H9 (cell line): Measurements from ENCODE around the gene EPN3. TPM values are rescaled to one million over a fixed set of nuclear protein-coding genes. Genes with fewer than 3 reads are reported as not detected.

Experiments used
- DNase-seq: peaks from one replicate; pipeline ENCODE4 v3.0.0-alpha.2; 2017
- H2AFZ ChIP-seq: one replicate; pipeline ENCODE4 v1.6.1; 2013; ENCODE audit warnings: mild to moderate bottlenecking, low read length, control low read depth, moderate library complexity
- H2AK5ac ChIP-seq: 2 replicates; pipeline ENCODE4 v1.6.1; 2013; ENCODE audit warnings: low read length, control low read depth, mixed read lengths; ENCODE audit not compliant: insufficient read length
- H2BK120ac ChIP-seq: one replicate; pipeline ENCODE4 v1.6.1; 2013; ENCODE audit warnings: low read depth, mild to moderate bottlenecking, low read length, control low read depth, inconsistent platforms; ENCODE audit not compliant: poor library complexity, severe bottlenecking
- H2BK12ac ChIP-seq: 2 replicates; pipeline ENCODE4 v1.6.1; 2013; ENCODE audit warnings: low read length, control low read depth, mixed read lengths, low read depth; ENCODE audit not compliant: insufficient read length
- H2BK15ac ChIP-seq: 2 replicates; pipeline ENCODE4 v1.6.1; 2013; ENCODE audit warnings: low read depth, low read length, control low read depth
- H2BK20ac ChIP-seq: one replicate; pipeline ENCODE4 v1.6.1; 2013; ENCODE audit warnings: low read depth, mild to moderate bottlenecking, low read length, control low read depth, inconsistent platforms; ENCODE audit not compliant: poor library complexity, severe bottlenecking
- H2BK5ac ChIP-seq: 2 replicates; pipeline ENCODE4 v1.6.1; 2013; ENCODE audit warnings: low read length, control low read depth, mixed read lengths; ENCODE audit not compliant: insufficient read length
- H3K14ac ChIP-seq: 2 replicates; pipeline ENCODE4 v1.6.1; 2013; ENCODE audit warnings: low read length, control low read depth; ENCODE audit not compliant: insufficient read depth
- H3K18ac ChIP-seq: 2 replicates; pipeline ENCODE4 v1.6.1; 2013; ENCODE audit warnings: low read depth, mild to moderate bottlenecking, mixed read lengths, low read length, control low read depth; ENCODE audit not compliant: insufficient read length
- H3K23ac ChIP-seq: 2 replicates; pipeline ENCODE4 v1.6.1; 2013; ENCODE audit warnings: low read length, control low read depth, mixed read lengths, low read depth; ENCODE audit not compliant: insufficient read length
- H3K23me2 ChIP-seq: 2 replicates; pipeline ENCODE4 v1.6.1; 2013; ENCODE audit warnings: low read depth, mild to moderate bottlenecking, mixed read lengths, low read length, control low read depth; ENCODE audit not compliant: insufficient read length, poor library complexity, severe bottlenecking
- H3K27ac ChIP-seq: 2 replicates; pipeline ENCODE4 v1.5.1; 2013; ENCODE audit warnings: low read length, control low read depth, mixed read lengths, low read depth; ENCODE audit not compliant: insufficient read length
- H3K27me3 ChIP-seq: 2 replicates; pipeline ENCODE4 v1.6.1; 2013; ENCODE audit warnings: low read length, control low read depth, inconsistent platforms; ENCODE audit not compliant: insufficient read depth
- H3K4ac ChIP-seq: 2 replicates; pipeline ENCODE4 v1.6.1; 2013; ENCODE audit warnings: low read depth, mild to moderate bottlenecking, control low read depth, inconsistent platforms, low read length, moderate library complexity
- H3K4me1 ChIP-seq: 2 replicates; pipeline ENCODE4 v1.6.1; 2013; ENCODE audit warnings: low read length, control low read depth, inconsistent platforms; ENCODE audit not compliant: insufficient read depth
- H3K4me2 ChIP-seq: 2 replicates; pipeline ENCODE4 v1.6.1; 2013; ENCODE audit warnings: low read length, control low read depth, mixed read lengths; ENCODE audit not compliant: insufficient read length, insufficient read depth
- H3K56ac ChIP-seq: 2 replicates; pipeline ENCODE4 v1.6.1; 2013; ENCODE audit warnings: low read depth, mild to moderate bottlenecking, mixed read lengths, low read length, control low read depth; ENCODE audit not compliant: insufficient read length
- H3K79me1 ChIP-seq: 2 replicates; pipeline ENCODE4 v1.6.1; 2013; ENCODE audit warnings: low read depth, mild to moderate bottlenecking, moderate library complexity, low read length, control low read depth, inconsistent platforms; ENCODE audit not compliant: insufficient read depth, poor library complexity, severe bottlenecking
- H3K79me2 ChIP-seq: 2 replicates; pipeline ENCODE4 v1.6.1; 2013; ENCODE audit warnings: low read length, control low read depth, inconsistent platforms; ENCODE audit not compliant: insufficient read depth
- H3K9ac ChIP-seq: 2 replicates; pipeline ENCODE4 v1.6.1; 2013; ENCODE audit warnings: low read length, control low read depth, mixed read lengths; ENCODE audit not compliant: insufficient read length; ENCODE audit errors: extremely low read depth
- H3K9me3 ChIP-seq: one replicate; pipeline ENCODE4 v1.6.1; 2013; ENCODE audit warnings: low read depth, low read length, inconsistent platforms; ENCODE audit not compliant: control insufficient read depth
- H3T11ph ChIP-seq: one replicate; pipeline ENCODE4 v1.6.1; 2013; ENCODE audit warnings: mild to moderate bottlenecking, low read length, control low read depth, inconsistent platforms
- H4K20me1 ChIP-seq: one replicate; pipeline ENCODE4 v1.6.1; 2013; ENCODE audit not compliant: control insufficient read depth, insufficient read length, insufficient read depth
- H4K5ac ChIP-seq: 2 replicates; pipeline ENCODE4 v1.6.1; 2013; ENCODE audit warnings: low read depth, mild to moderate bottlenecking, mixed read lengths, low read length, control low read depth; ENCODE audit not compliant: insufficient read length
- H4K8ac ChIP-seq: replicated peaks from 2 replicates; pipeline ENCODE4 v1.6.1; 2013; ENCODE audit warnings: low read length, control low read depth, mixed read lengths, low read depth; ENCODE audit not compliant: insufficient read length
- H4K91ac ChIP-seq: 2 replicates; pipeline ENCODE4 v1.6.1; 2013; ENCODE audit warnings: low read depth, mild to moderate bottlenecking, moderate library complexity, mixed read lengths, low read length, control low read depth; ENCODE audit not compliant: insufficient read length
- H3K27ac Mint-ChIP-seq, 3 experiments: 2 replicates in 2 of 3; 3 replicates in 1 of 3; pipeline ENCODE4 v1.8.0; 2020 to 2021; ENCODE audit warnings: mixed read lengths in 3 of 3, mild to moderate bottlenecking in 1 of 3, moderate library complexity in 1 of 3
- H3K27me3 Mint-ChIP-seq: 2 replicates; pipeline ENCODE4 v1.8.0; 2021; ENCODE audit warnings: low read depth, mild to moderate bottlenecking, moderate library complexity, mixed read lengths
- H3K36me3 Mint-ChIP-seq, 3 experiments: 2 replicates in 2 of 3; 3 replicates in 1 of 3; pipeline ENCODE4 v1.8.0; 2020 to 2021; ENCODE audit warnings: low read depth in 3 of 3, mixed read lengths in 3 of 3; ENCODE audit not compliant: insufficient read depth in 1 of 3
- H3K4me1 Mint-ChIP-seq, 2 experiments: 2 replicates each; pipeline ENCODE4 v1.8.0; 2020; ENCODE audit warnings: mixed read lengths in 2 of 2
- H3K4me3 Mint-ChIP-seq, 2 experiments: 2 replicates in 1 of 2; 3 replicates in 1 of 2; pipeline ENCODE4 v1.8.0; 2020 to 2021; ENCODE audit warnings: mild to moderate bottlenecking in 2 of 2, mixed read lengths in 2 of 2, moderate library complexity in 1 of 2
- H3K9me3 Mint-ChIP-seq, 2 experiments: 2 replicates in 1 of 2; 3 replicates in 1 of 2; pipeline ENCODE4 v1.8.0; 2020; ENCODE audit warnings: mild to moderate bottlenecking in 2 of 2, mixed read lengths in 2 of 2, moderate library complexity in 1 of 2
- WGBS: extraction: QIAGEN DNeasy Blood & Tissue Kit; methylation state at CpG from one replicate; pipeline ENCODE4 v1.1.7; 2013; ENCODE audit warnings: missing lambda C conversion rate, low lambda C conversion rate, mixed read lengths; ENCODE audit not compliant: insufficient read length; ENCODE audit errors: extremely low coverage; 5-methylcytosine and 5-hydroxymethylcytosine counted together
- total RNA-seq: library from RNA; stranded (reverse); gene quantifications from 2 replicates; pipeline ENCODE4 v1.2.1, GENCODE V29; 2021
- TF ChIP-seq, protein P1 (sequence below): fragments of 200-600 bp; sonication (generic); conservative IDR thresholded peaks from 3 replicates; pipeline ENCODE4 v1.8.0; 2021; ENCODE audit warnings: antibody characterized with exemption, mild to moderate bottlenecking

Gene EPN3
- total RNA-seq, 1 experiment from 2014 or later = 1.9 TPM

GRCh38 chr17:50499721-50500120 lies 32.8 kb upstream of the EPN3 start:
- TF ChIP-seq, protein P1, sequence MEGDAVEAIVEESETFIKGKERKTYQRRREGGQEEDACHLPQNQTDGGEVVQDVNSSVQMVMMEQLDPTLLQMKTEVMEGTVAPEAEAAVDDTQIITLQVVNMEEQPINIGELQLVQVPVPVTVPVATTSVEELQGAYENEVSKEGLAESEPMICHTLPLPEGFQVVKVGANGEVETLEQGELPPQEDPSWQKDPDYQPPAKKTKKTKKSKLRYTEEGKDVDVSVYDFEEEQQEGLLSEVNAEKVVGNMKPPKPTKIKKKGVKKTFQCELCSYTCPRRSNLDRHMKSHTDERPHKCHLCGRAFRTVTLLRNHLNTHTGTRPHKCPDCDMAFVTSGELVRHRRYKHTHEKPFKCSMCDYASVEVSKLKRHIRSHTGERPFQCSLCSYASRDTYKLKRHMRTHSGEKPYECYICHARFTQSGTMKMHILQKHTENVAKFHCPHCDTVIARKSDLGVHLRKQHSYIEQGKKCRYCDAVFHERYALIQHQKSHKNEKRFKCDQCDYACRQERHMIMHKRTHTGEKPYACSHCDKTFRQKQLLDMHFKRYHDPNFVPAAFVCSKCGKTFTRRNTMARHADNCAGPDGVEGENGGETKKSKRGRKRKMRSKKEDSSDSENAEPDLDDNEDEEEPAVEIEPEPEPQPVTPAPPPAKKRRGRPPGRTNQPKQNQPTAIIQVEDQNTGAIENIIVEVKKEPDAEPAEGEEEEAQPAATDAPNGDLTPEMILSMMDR = no peak
- Mint-ChIP-seq H3K4me3 (no peak overlapping the region), H3K27ac (no peak overlapping the region), H3K4me1 (peaks cover 8% of the 10 kb centered on the region in 2 experiments), H3K27me3 (peaks cover 4% of the 10 kb centered on the region; the same call in 1 of the 2 replicates), H3K36me3 (no peaks in the 10 kb centered on the region), H3K9me3 (no peaks in the 10 kb centered on the region)
- no peak overlapping the region for H3K4ac ChIP-seq
- no peaks in the 10 kb centered on the region for H3K79me1 ChIP-seq
- H3T11ph ChIP-seq = no peak overlapping the region
- no peak overlapping the region for H2BK20ac ChIP-seq
- H2BK12ac ChIP-seq = no peak overlapping the region
- H2BK5ac ChIP-seq = no peak overlapping the region
- H4K91ac ChIP-seq = no peak overlapping the region
- no CpG with 5 or more reads among the region's 2 CpGs for WGBS
- no peaks in the 10 kb centered on the region for H3K79me2 ChIP-seq
- no peak overlapping the region for H3K23ac ChIP-seq
- no peak overlapping the region for H3K18ac ChIP-seq
- no peaks in the 10 kb centered on the region for H3K23me2 ChIP-seq
- H3K4me1 ChIP-seq = peaks cover 3% of the 10 kb centered on the region; the same call in 1 of the 2 replicates
- H3K9me3 ChIP-seq = no peaks in the 10 kb centered on the region
- no peak overlapping the region for H4K8ac ChIP-seq
- H2AFZ ChIP-seq = no peak overlapping the region
- H3K27ac ChIP-seq = no peak overlapping the region
- H3K9ac ChIP-seq = no peak overlapping the region
- no peaks in the 10 kb centered on the region for H4K20me1 ChIP-seq
- DNase-seq = no peak
- H3K56ac ChIP-seq = no peak overlapping the region
- no peaks in the 10 kb centered on the region; the same call in 1 of the 2 replicates for H3K27me3 ChIP-seq
- no peak overlapping the region for H2AK5ac ChIP-seq
- no peak overlapping the region for H2BK120ac ChIP-seq
- no peak overlapping the region for H4K5ac ChIP-seq
- H2BK15ac ChIP-seq = no peak overlapping the region
- no peak overlapping the region for H3K4me2 ChIP-seq
- H3K14ac ChIP-seq = no peak overlapping the region
